H9 (cell line): ENCODE results near the gene DRG1. TPM values are rescaled to one million over a fixed set of nuclear protein-coding genes. Genes with fewer than 3 reads are reported as not detected.

ENCODE experiments used
- DNase-seq: peaks from one replicate; pipeline ENCODE4 v3.0.0-alpha.2; 2017
- H2AFZ ChIP-seq: one replicate; pipeline ENCODE4 v1.6.1; 2013; ENCODE audit warnings: mild to moderate bottlenecking, low read length, control low read depth, moderate library complexity
- H2AK5ac ChIP-seq: 2 replicates; pipeline ENCODE4 v1.6.1; 2013; ENCODE audit warnings: low read length, control low read depth, mixed read lengths; ENCODE audit not compliant: insufficient read length
- H2BK120ac ChIP-seq: one replicate; pipeline ENCODE4 v1.6.1; 2013; ENCODE audit warnings: low read depth, mild to moderate bottlenecking, low read length, control low read depth, inconsistent platforms; ENCODE audit not compliant: poor library complexity, severe bottlenecking
- H2BK12ac ChIP-seq: 2 replicates; pipeline ENCODE4 v1.6.1; 2013; ENCODE audit warnings: low read length, control low read depth, mixed read lengths, low read depth; ENCODE audit not compliant: insufficient read length
- H2BK15ac ChIP-seq: 2 replicates; pipeline ENCODE4 v1.6.1; 2013; ENCODE audit warnings: low read depth, low read length, control low read depth
- H2BK20ac ChIP-seq: one replicate; pipeline ENCODE4 v1.6.1; 2013; ENCODE audit warnings: low read depth, mild to moderate bottlenecking, low read length, control low read depth, inconsistent platforms; ENCODE audit not compliant: poor library complexity, severe bottlenecking
- H2BK5ac ChIP-seq: 2 replicates; pipeline ENCODE4 v1.6.1; 2013; ENCODE audit warnings: low read length, control low read depth, mixed read lengths; ENCODE audit not compliant: insufficient read length
- H3K14ac ChIP-seq: 2 replicates; pipeline ENCODE4 v1.6.1; 2013; ENCODE audit warnings: low read length, control low read depth; ENCODE audit not compliant: insufficient read depth
- H3K18ac ChIP-seq: 2 replicates; pipeline ENCODE4 v1.6.1; 2013; ENCODE audit warnings: low read depth, mild to moderate bottlenecking, mixed read lengths, low read length, control low read depth; ENCODE audit not compliant: insufficient read length
- H3K23ac ChIP-seq: 2 replicates; pipeline ENCODE4 v1.6.1; 2013; ENCODE audit warnings: low read length, control low read depth, mixed read lengths, low read depth; ENCODE audit not compliant: insufficient read length
- H3K23me2 ChIP-seq: 2 replicates; pipeline ENCODE4 v1.6.1; 2013; ENCODE audit warnings: low read depth, mild to moderate bottlenecking, mixed read lengths, low read length, control low read depth; ENCODE audit not compliant: insufficient read length, poor library complexity, severe bottlenecking
- H3K27ac ChIP-seq: 2 replicates; pipeline ENCODE4 v1.5.1; 2013; ENCODE audit warnings: low read length, control low read depth, mixed read lengths, low read depth; ENCODE audit not compliant: insufficient read length
- H3K27me3 ChIP-seq: 2 replicates; pipeline ENCODE4 v1.6.1; 2013; ENCODE audit warnings: low read length, control low read depth, inconsistent platforms; ENCODE audit not compliant: insufficient read depth
- H3K4ac ChIP-seq: 2 replicates; pipeline ENCODE4 v1.6.1; 2013; ENCODE audit warnings: low read depth, mild to moderate bottlenecking, control low read depth, inconsistent platforms, low read length, moderate library complexity
- H3K4me1 ChIP-seq: 2 replicates; pipeline ENCODE4 v1.6.1; 2013; ENCODE audit warnings: low read length, control low read depth, inconsistent platforms; ENCODE audit not compliant: insufficient read depth
- H3K4me2 ChIP-seq: 2 replicates; pipeline ENCODE4 v1.6.1; 2013; ENCODE audit warnings: low read length, control low read depth, mixed read lengths; ENCODE audit not compliant: insufficient read length, insufficient read depth
- H3K56ac ChIP-seq: 2 replicates; pipeline ENCODE4 v1.6.1; 2013; ENCODE audit warnings: low read depth, mild to moderate bottlenecking, mixed read lengths, low read length, control low read depth; ENCODE audit not compliant: insufficient read length
- H3K79me1 ChIP-seq: 2 replicates; pipeline ENCODE4 v1.6.1; 2013; ENCODE audit warnings: low read depth, mild to moderate bottlenecking, moderate library complexity, low read length, control low read depth, inconsistent platforms; ENCODE audit not compliant: insufficient read depth, poor library complexity, severe bottlenecking
- H3K79me2 ChIP-seq: 2 replicates; pipeline ENCODE4 v1.6.1; 2013; ENCODE audit warnings: low read length, control low read depth, inconsistent platforms; ENCODE audit not compliant: insufficient read depth
- H3K9ac ChIP-seq: 2 replicates; pipeline ENCODE4 v1.6.1; 2013; ENCODE audit warnings: low read length, control low read depth, mixed read lengths; ENCODE audit not compliant: insufficient read length; ENCODE audit errors: extremely low read depth
- H3K9me3 ChIP-seq: one replicate; pipeline ENCODE4 v1.6.1; 2013; ENCODE audit warnings: low read depth, low read length, inconsistent platforms; ENCODE audit not compliant: control insufficient read depth
- H3T11ph ChIP-seq: one replicate; pipeline ENCODE4 v1.6.1; 2013; ENCODE audit warnings: mild to moderate bottlenecking, low read length, control low read depth, inconsistent platforms
- H4K20me1 ChIP-seq: one replicate; pipeline ENCODE4 v1.6.1; 2013; ENCODE audit not compliant: control insufficient read depth, insufficient read length, insufficient read depth
- H4K5ac ChIP-seq: 2 replicates; pipeline ENCODE4 v1.6.1; 2013; ENCODE audit warnings: low read depth, mild to moderate bottlenecking, mixed read lengths, low read length, control low read depth; ENCODE audit not compliant: insufficient read length
- H4K8ac ChIP-seq: replicated peaks from 2 replicates; pipeline ENCODE4 v1.6.1; 2013; ENCODE audit warnings: low read length, control low read depth, mixed read lengths, low read depth; ENCODE audit not compliant: insufficient read length
- H4K91ac ChIP-seq: 2 replicates; pipeline ENCODE4 v1.6.1; 2013; ENCODE audit warnings: low read depth, mild to moderate bottlenecking, moderate library complexity, mixed read lengths, low read length, control low read depth; ENCODE audit not compliant: insufficient read length
- H3K27ac Mint-ChIP-seq, 3 experiments: 2 replicates in 2 of 3; 3 replicates in 1 of 3; pipeline ENCODE4 v1.8.0; 2020 to 2021; ENCODE audit warnings: mixed read lengths in 3 of 3, mild to moderate bottlenecking in 1 of 3, moderate library complexity in 1 of 3
- H3K27me3 Mint-ChIP-seq: 2 replicates; pipeline ENCODE4 v1.8.0; 2021; ENCODE audit warnings: low read depth, mild to moderate bottlenecking, moderate library complexity, mixed read lengths
- H3K36me3 Mint-ChIP-seq, 3 experiments: 2 replicates in 2 of 3; 3 replicates in 1 of 3; pipeline ENCODE4 v1.8.0; 2020 to 2021; ENCODE audit warnings: low read depth in 3 of 3, mixed read lengths in 3 of 3; ENCODE audit not compliant: insufficient read depth in 1 of 3
- H3K4me1 Mint-ChIP-seq, 2 experiments: 2 replicates each; pipeline ENCODE4 v1.8.0; 2020; ENCODE audit warnings: mixed read lengths in 2 of 2
- H3K4me3 Mint-ChIP-seq, 2 experiments: 2 replicates in 1 of 2; 3 replicates in 1 of 2; pipeline ENCODE4 v1.8.0; 2020 to 2021; ENCODE audit warnings: mild to moderate bottlenecking in 2 of 2, mixed read lengths in 2 of 2, moderate library complexity in 1 of 2
- H3K9me3 Mint-ChIP-seq, 2 experiments: 2 replicates in 1 of 2; 3 replicates in 1 of 2; pipeline ENCODE4 v1.8.0; 2020; ENCODE audit warnings: mild to moderate bottlenecking in 2 of 2, mixed read lengths in 2 of 2, moderate library complexity in 1 of 2
- WGBS: extraction: QIAGEN DNeasy Blood & Tissue Kit; methylation state at CpG from one replicate; pipeline ENCODE4 v1.1.7; 2013; ENCODE audit warnings: missing lambda C conversion rate, low lambda C conversion rate, mixed read lengths; ENCODE audit not compliant: insufficient read length; ENCODE audit errors: extremely low coverage; 5-methylcytosine and 5-hydroxymethylcytosine counted together
- total RNA-seq: library from RNA; stranded (reverse); gene quantifications from 2 replicates; pipeline ENCODE4 v1.2.1, GENCODE V29; 2021
- TF ChIP-seq, protein P1 (sequence below): fragments of 200-600 bp; sonication (generic); conservative IDR thresholded peaks from 3 replicates; pipeline ENCODE4 v1.8.0; 2021; ENCODE audit warnings: antibody characterized with exemption, mild to moderate bottlenecking

The DRG1 gene
- total RNA-seq, 1 experiment from 2014 or later: 89.5 TPM

DNA sequence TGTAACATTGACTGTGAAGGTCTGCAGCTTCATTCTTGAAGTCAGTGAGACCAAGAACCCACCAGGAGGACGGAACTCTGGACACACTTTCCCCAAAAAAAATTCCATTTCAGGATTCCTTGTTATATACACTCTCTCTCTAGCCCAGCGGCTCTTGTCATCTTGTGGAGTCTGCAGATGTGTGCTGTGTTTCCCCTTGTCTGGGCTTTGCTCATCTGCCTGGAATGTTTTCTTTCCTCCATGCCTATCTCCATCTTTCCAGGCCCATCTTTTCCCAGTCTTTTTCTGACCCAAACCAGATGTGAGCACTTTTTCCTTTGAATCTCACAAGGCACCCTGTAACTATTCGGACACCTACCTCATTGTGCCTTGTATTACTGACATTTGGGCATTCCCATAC is 5.1 kb upstream of the DRG1 start:
- no peak overlapping the region for H4K5ac ChIP-seq
- TF ChIP-seq, protein P1, sequence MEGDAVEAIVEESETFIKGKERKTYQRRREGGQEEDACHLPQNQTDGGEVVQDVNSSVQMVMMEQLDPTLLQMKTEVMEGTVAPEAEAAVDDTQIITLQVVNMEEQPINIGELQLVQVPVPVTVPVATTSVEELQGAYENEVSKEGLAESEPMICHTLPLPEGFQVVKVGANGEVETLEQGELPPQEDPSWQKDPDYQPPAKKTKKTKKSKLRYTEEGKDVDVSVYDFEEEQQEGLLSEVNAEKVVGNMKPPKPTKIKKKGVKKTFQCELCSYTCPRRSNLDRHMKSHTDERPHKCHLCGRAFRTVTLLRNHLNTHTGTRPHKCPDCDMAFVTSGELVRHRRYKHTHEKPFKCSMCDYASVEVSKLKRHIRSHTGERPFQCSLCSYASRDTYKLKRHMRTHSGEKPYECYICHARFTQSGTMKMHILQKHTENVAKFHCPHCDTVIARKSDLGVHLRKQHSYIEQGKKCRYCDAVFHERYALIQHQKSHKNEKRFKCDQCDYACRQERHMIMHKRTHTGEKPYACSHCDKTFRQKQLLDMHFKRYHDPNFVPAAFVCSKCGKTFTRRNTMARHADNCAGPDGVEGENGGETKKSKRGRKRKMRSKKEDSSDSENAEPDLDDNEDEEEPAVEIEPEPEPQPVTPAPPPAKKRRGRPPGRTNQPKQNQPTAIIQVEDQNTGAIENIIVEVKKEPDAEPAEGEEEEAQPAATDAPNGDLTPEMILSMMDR: no peak
- H3K4ac ChIP-seq: no peak overlapping the region
- Mint-ChIP-seq H3K27me3 (peaks cover 2% of the 10 kb centered on the region; the same call in 1 of the 2 replicates), H3K4me1 (peaks cover 2 to 9% of the 10 kb centered on the region in 2 experiments; a peak in 3 of 4 replicates), H3K4me3 (no peak overlapping the region), H3K27ac (no peak overlapping the region), H3K36me3 (no peaks in the 10 kb centered on the region; a peak in 1 of 7 replicates), H3K9me3 (peaks cover 0 to 4% of the 10 kb centered on the region in 2 experiments; a peak in 2 of 5 replicates)
- no peak overlapping the region for H4K91ac ChIP-seq
- no peak overlapping the region for H2AFZ ChIP-seq
- H4K8ac ChIP-seq: no peak overlapping the region
- no peaks in the 10 kb centered on the region for H3K9me3 ChIP-seq
- no peaks in the 10 kb centered on the region for H3K79me2 ChIP-seq
- no peak overlapping the region for H2BK12ac ChIP-seq
- no peaks in the 10 kb centered on the region for H3K4me1 ChIP-seq
- no peaks in the 10 kb centered on the region for H3K79me1 ChIP-seq
- no peak overlapping the region for H3K14ac ChIP-seq
- no peak overlapping the region for H3K56ac ChIP-seq
- no peak overlapping the region for H3K9ac ChIP-seq
- DNase-seq: no peak
- no peaks in the 10 kb centered on the region for H4K20me1 ChIP-seq
- WGBS: no CpG with 5 or more reads among the region's 3 CpGs
- H3K27me3 ChIP-seq: no peaks in the 10 kb centered on the region
- H3T11ph ChIP-seq: no peak overlapping the region
- no peak overlapping the region for H3K27ac ChIP-seq
- no peak overlapping the region for H3K23ac ChIP-seq
- H2AK5ac ChIP-seq: no peak overlapping the region
- H2BK5ac ChIP-seq: no peak overlapping the region
- no peaks in the 10 kb centered on the region for H3K23me2 ChIP-seq
- H3K4me2 ChIP-seq: no peak overlapping the region
- H2BK15ac ChIP-seq: no peak overlapping the region
- no peak overlapping the region for H2BK120ac ChIP-seq
- no peak overlapping the region for H2BK20ac ChIP-seq
- H3K18ac ChIP-seq: no peak overlapping the region
